OCI-LY3 (cell line): ENCODE measurements around the gene CFAP45.

Experiments used
- EZH2phosphoT487 ChIP-seq: fragments of 200-600 bp; shearing (Covaris generic); IDR thresholded peaks from 2 replicates; pipeline ENCODE4 v1.6.1; 2018; ENCODE audit warnings: antibody characterized with exemption, mixed run types, low read depth
- TF ChIP-seq, protein P1 (sequence below): fragments of 200-600, 300-600 bp; sonication (generic); IDR thresholded peaks from 2 replicates; pipeline ENCODE4 v1.5.1; 2014; ENCODE audit warnings: antibody characterized with exemption, low read length, low read depth

DNA sequence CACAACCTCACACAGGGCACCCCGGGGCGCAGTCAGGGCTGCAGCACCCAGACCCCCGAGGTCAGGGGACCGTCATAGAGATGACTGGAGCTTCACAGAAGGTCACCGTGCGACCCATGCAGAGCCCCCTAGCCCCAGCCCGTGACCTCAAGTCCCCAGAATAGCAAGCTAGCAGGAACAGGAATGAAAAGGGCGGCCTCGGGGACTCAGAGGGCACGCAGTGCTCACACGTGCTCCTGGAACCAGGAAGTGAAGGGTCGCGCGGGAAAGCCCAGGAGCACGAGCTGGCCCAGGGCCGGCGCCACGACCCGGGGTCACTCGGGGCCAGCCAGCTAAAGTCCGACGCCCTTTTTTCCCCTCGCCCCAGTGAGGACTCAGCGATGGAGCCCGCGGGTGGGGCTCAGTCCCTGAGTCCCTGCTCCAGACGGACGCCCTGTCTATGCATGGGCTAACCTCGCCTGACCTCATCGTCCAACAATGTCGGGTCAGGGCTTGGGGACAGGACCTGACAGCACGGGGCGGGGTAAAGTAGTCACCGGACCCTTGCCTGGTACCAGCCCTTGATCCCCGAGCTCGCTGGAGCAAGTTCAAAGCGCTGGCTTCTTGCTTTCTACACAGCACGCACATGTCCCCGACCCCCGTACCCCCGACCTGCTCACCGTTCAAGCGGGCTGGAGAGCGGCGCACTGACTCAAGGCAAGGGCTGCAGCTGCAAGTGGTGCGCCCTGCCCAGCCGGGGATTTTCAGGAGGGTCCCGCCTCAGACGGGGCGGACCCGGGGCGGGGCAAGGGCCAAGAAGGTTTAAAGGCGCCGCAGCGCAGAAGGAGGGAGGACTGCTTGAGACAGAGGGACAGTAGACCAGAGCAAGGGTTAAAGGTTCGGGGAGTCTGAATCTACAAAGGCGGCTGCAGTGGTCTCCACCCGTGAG lies 25.1 kb upstream of the CFAP45 start, which contains the start of gene TAGLN2:
- TF ChIP-seq EZH2phosphoT487: no peak
- TF ChIP-seq, protein P1, sequence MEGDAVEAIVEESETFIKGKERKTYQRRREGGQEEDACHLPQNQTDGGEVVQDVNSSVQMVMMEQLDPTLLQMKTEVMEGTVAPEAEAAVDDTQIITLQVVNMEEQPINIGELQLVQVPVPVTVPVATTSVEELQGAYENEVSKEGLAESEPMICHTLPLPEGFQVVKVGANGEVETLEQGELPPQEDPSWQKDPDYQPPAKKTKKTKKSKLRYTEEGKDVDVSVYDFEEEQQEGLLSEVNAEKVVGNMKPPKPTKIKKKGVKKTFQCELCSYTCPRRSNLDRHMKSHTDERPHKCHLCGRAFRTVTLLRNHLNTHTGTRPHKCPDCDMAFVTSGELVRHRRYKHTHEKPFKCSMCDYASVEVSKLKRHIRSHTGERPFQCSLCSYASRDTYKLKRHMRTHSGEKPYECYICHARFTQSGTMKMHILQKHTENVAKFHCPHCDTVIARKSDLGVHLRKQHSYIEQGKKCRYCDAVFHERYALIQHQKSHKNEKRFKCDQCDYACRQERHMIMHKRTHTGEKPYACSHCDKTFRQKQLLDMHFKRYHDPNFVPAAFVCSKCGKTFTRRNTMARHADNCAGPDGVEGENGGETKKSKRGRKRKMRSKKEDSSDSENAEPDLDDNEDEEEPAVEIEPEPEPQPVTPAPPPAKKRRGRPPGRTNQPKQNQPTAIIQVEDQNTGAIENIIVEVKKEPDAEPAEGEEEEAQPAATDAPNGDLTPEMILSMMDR: no peak
